ENCODE results near the gene ADGRB3. TPM values are rescaled to one million over a fixed set of nuclear protein-coding genes. Genes with fewer than 3 reads are reported as not detected.

ADGRB3 gene
- total and polyA plus RNA-seq, 2 donors (not counting 3 experiments of a cell fraction or from before 2014, with no cell fraction given): not detected

DNA sequence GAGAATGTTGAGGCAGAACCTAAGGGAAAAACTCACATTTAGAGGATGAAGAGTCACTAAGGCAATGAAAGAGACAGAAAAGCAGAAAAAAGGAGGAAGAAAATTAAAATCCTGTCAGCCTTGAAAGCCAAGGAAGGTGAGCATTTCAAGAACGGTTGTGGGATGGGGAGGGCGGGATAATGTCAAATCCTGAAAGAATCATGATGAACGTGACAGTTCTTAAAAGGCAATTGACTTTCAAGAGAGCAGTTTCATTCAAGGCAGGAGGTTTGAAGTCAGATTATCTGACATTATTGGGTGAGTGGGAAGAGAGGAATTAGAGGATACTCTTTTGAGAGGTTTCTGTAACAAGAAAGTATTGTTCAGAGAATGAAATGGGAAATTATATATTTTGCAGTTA, 284.5 kb downstream of the ADGRB3 start:
- Histone ChIP-seq H3K9me3 (replicated peaks; ENCODE audit: control insufficient read depth, insufficient read depth, low read length) (no peaks in the 10 kb centered on the region), H3K4me3 (replicated peaks in 1 of 3; ENCODE audit: insufficient read depth in 1 of 3, low read depth in 1 of 3, low read length in 3 of 3) (no peak overlapping the region), H3K4me1 (ENCODE audit: control insufficient read depth, extremely low read depth, insufficient read depth, low read length) (no peaks in the 10 kb centered on the region), H3K79me2 (ENCODE audit: control insufficient read depth, insufficient read depth, low read length) (no peaks in the 10 kb centered on the region), H4K20me1 (replicated peaks; ENCODE audit: control insufficient read depth, extremely low read depth, insufficient read depth, low read length) (no peaks in the 10 kb centered on the region), H3K9me1 (replicated peaks; ENCODE audit: control insufficient read depth, extremely low read depth, insufficient read depth, low read length) (no peaks in the 10 kb centered on the region), H3K27me3 (ENCODE audit: control insufficient read depth in 2 of 2, insufficient read depth in 2 of 2, low read length in 2 of 2) (no peaks in the 10 kb centered on the region), H3K9ac (replicated peaks; ENCODE audit: extremely low read depth, insufficient read depth, low read length) (no peak overlapping the region), H3K36me3 (ENCODE audit: control insufficient read depth in 2 of 2, extremely low read depth in 1 of 2, insufficient read depth in 2 of 2, low read length in 2 of 2) (no peaks in the 10 kb centered on the region), H3K4me2 (ENCODE audit: insufficient read depth, low read length) (no peak overlapping the region), H2AFZ (ENCODE audit: low read depth, low read length) (no peak overlapping the region), H3K27ac (ENCODE audit: insufficient read depth, low read depth, low read length) (no peak overlapping the region)
- BruUV-seq (replicated peaks): no TSS peak
- POLR2A ChIA-PET: no interaction called here
- intact Hi-C loops (cut with micrococcal nuclease) (no loop called here), dilution Hi-C loops (cut with MboI; ENCODE audit: extremely low pct_ligation_motif_present, low sequenced_read_pairs) (no loop called here)
- CTCF ChIA-PET: no interaction called here
- DNase-seq (ENCODE audit: low read depth, low spot score): no peak
- no peak for TF ChIP-seq JUN (IDR thresholded peaks at IDR 0.05; ENCODE audit: borderline replicate concordance, insufficient read depth, insufficient read length, low read depth)
- no peak for FAIRE-seq

DNA sequence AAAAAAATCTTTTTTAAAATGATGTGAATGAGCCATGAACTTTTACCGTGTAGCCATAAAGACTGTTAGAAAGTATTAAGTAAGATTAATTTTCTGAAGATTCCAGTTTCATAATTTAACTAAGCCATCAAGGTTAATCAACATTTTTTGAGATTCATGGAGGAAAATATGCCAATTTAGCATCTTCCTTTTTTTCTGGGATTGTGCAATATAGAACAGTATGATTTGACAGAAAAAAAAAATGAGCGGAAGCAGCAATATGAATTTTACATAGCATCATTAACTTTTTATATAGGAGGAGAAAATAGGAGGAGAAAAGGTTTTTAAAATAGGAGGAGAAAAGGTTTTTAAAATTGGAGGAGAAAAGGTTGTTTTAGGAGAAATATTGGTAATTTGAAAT, 306.3 kb downstream of the ADGRB3 start:
- intact Hi-C loops (cut with micrococcal nuclease): no loop called here
- H3K27ac ChIP-seq (ENCODE audit: insufficient read depth, low read depth, low read length): no peak overlapping the region
- dilution Hi-C loops (cut with MboI; ENCODE audit: extremely low pct_ligation_motif_present, low sequenced_read_pairs): no loop called here
- H3K4me3 ChIP-seq (replicated peaks in 1 of 3; ENCODE audit: insufficient read depth in 1 of 3, low read depth in 1 of 3, low read length in 3 of 3): no peak overlapping the region
- H3K36me3 ChIP-seq (ENCODE audit: control insufficient read depth in 2 of 2, extremely low read depth in 1 of 2, insufficient read depth in 2 of 2, low read length in 2 of 2): no peaks in the 10 kb centered on the region
- BruUV-seq (replicated peaks): no TSS peak
- FAIRE-seq (no peak), DNase-seq (ENCODE audit: low read depth, low spot score) (no peak)
- H2AFZ ChIP-seq (ENCODE audit: low read depth, low read length): no peak overlapping the region
- no peaks in the 10 kb centered on the region for H3K4me1 ChIP-seq (ENCODE audit: control insufficient read depth, extremely low read depth, insufficient read depth, low read length)
- no peaks in the 10 kb centered on the region for H3K9me3 ChIP-seq (replicated peaks; ENCODE audit: control insufficient read depth, insufficient read depth, low read length)
- no peak for TF ChIP-seq GATA2 (IDR thresholded peaks at IDR 0.05; ENCODE audit: insufficient read depth, insufficient read length, low read depth, low read length)
- no peak for TF ChIP-seq MYC (IDR thresholded peaks at IDR 0.05; ENCODE audit: low read depth, low read length)
- no peak for TF ChIP-seq EZH2 (IDR thresholded peaks at IDR 0.05; ENCODE audit: borderline replicate concordance, low read depth, low read length, severe bottlenecking)
- TF ChIP-seq FOS (IDR thresholded peaks at IDR 0.05; ENCODE audit: borderline replicate concordance, insufficient read depth, low read length): no peak
- no peak for TF ChIP-seq JUN (IDR thresholded peaks at IDR 0.05; ENCODE audit: borderline replicate concordance, insufficient read depth, insufficient read length, low read depth)
- no peak for TF ChIP-seq POLR2A (IDR thresholded peaks at IDR 0.05; ENCODE audit: low read depth, low read length)
- no peak for TF ChIP-seq POLR2AphosphoS5 (IDR thresholded peaks at IDR 0.05; ENCODE audit: insufficient read depth, low read depth, low read length)
- TF ChIP-seq MAX (IDR thresholded peaks at IDR 0.05; ENCODE audit: insufficient read depth, insufficient read length): no peak
- TF ChIP-seq, protein P1, sequence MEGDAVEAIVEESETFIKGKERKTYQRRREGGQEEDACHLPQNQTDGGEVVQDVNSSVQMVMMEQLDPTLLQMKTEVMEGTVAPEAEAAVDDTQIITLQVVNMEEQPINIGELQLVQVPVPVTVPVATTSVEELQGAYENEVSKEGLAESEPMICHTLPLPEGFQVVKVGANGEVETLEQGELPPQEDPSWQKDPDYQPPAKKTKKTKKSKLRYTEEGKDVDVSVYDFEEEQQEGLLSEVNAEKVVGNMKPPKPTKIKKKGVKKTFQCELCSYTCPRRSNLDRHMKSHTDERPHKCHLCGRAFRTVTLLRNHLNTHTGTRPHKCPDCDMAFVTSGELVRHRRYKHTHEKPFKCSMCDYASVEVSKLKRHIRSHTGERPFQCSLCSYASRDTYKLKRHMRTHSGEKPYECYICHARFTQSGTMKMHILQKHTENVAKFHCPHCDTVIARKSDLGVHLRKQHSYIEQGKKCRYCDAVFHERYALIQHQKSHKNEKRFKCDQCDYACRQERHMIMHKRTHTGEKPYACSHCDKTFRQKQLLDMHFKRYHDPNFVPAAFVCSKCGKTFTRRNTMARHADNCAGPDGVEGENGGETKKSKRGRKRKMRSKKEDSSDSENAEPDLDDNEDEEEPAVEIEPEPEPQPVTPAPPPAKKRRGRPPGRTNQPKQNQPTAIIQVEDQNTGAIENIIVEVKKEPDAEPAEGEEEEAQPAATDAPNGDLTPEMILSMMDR (IDR thresholded peaks at IDR 0.05; ENCODE audit: extremely low read depth in 1 of 2, insufficient read depth in 1 of 2, low read depth in 1 of 2, low read length in 2 of 2): no peak
- CTCF ChIA-PET: no interaction called here
- no peaks in the 10 kb centered on the region for H3K27me3 ChIP-seq (ENCODE audit: control insufficient read depth in 2 of 2, insufficient read depth in 2 of 2, low read length in 2 of 2)
- POLR2A ChIA-PET: no interaction called here
- H3K4me2 ChIP-seq (ENCODE audit: insufficient read depth, low read length): no peak overlapping the region
- no peaks in the 10 kb centered on the region for H4K20me1 ChIP-seq (replicated peaks; ENCODE audit: control insufficient read depth, extremely low read depth, insufficient read depth, low read length)
- no peaks in the 10 kb centered on the region for H3K79me2 ChIP-seq (ENCODE audit: control insufficient read depth, insufficient read depth, low read length)
- no peak overlapping the region for H3K9ac ChIP-seq (replicated peaks; ENCODE audit: extremely low read depth, insufficient read depth, low read length)
- no peaks in the 10 kb centered on the region for H3K9me1 ChIP-seq (replicated peaks; ENCODE audit: control insufficient read depth, extremely low read depth, insufficient read depth, low read length)
